Lower leg skin (tissue), 3 donors: ENCODE measurements around the gene GADD45GIP1.

Experiments
- POLR2A ChIP-seq, 2 donors: fragments of 450-650 bp; IDR thresholded peaks; one replicate each; pipeline ENCODE4 v1.6.1; 2016 to 2017; ENCODE audit warnings: antibody characterized with exemption in 2 of 2, mild to moderate bottlenecking in 1 of 2, moderate library complexity in 1 of 2
- TF ChIP-seq, protein P1 (sequence below), 3 donors: fragments of 450-650 bp; IDR thresholded peaks; one replicate each; pipeline ENCODE4 v1.5.1; 2016; ENCODE audit warnings: antibody characterized with exemption in 3 of 3, mild to moderate bottlenecking in 3 of 3, moderate library complexity in 2 of 3

DNA sequence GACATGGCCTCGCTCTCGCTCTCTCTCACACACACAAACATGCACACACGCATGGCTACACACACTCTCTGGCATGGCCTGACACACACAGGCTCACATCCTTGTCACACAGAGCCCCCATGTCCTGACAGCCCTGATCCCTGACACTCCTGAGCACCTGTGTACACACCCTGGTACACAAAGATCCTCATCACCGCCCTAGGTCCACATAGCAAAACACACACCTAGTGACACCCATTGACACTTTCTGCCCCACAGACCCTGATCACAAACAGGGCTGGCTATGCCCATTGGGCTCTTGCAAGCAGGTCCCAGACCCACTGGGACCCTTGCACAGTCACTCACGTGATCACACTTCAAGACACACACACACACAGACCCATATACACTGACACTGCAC, 34.3 kb upstream of the GADD45GIP1 start:
- TF ChIP-seq, protein P1, sequence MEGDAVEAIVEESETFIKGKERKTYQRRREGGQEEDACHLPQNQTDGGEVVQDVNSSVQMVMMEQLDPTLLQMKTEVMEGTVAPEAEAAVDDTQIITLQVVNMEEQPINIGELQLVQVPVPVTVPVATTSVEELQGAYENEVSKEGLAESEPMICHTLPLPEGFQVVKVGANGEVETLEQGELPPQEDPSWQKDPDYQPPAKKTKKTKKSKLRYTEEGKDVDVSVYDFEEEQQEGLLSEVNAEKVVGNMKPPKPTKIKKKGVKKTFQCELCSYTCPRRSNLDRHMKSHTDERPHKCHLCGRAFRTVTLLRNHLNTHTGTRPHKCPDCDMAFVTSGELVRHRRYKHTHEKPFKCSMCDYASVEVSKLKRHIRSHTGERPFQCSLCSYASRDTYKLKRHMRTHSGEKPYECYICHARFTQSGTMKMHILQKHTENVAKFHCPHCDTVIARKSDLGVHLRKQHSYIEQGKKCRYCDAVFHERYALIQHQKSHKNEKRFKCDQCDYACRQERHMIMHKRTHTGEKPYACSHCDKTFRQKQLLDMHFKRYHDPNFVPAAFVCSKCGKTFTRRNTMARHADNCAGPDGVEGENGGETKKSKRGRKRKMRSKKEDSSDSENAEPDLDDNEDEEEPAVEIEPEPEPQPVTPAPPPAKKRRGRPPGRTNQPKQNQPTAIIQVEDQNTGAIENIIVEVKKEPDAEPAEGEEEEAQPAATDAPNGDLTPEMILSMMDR (IDR thresholded peaks at IDR 0.05) = no peak
- no peak for TF ChIP-seq POLR2A (IDR thresholded peaks at IDR 0.05)
